SH-SY5Y (cell line): ENCODE measurements around the gene PTPRM.

Experiments used
- GATA2 ChIP-seq: IDR thresholded peaks from 2 replicates; pipeline ENCODE4 v1.6.1; 2011; ENCODE audit warnings: mild to moderate bottlenecking, low read depth, low read length
- GATA3 ChIP-seq: IDR thresholded peaks from 2 replicates; pipeline ENCODE4 v1.6.1; 2011; ENCODE audit warnings: low read depth, mild to moderate bottlenecking, low read length, moderate library complexity

DNA sequence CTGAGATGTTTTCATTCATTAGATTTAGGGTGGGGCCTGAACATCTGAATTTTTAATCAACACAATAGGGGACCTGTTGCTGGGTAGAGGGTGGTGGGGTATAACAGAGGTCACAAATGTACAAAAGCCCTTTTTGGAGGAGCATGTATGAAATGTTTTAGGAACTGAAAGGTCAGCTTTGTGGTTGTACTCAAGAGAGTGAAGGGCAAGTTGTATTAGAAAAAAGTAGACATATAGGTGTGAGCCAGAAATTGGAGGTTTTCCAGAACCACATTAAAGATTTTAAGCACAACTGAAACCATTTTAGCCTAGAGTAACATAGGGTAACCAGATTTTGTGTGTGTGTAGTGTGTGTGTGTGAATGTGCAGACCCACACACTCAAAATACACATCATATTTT is 62.3 kb downstream of the PTPRM start:
- TF ChIP-seq GATA2 (no peak), GATA3 (no peak)
